HepG2 (cell line): ENCODE data around the gene PAQR6. TPM values are rescaled to one million over a fixed set of nuclear protein-coding genes. Genes with fewer than 3 reads are reported as not detected.

Experiments
- ATAC-seq: fragments of 200-7000 bp; cut with Tn5 transposase; 3 replicates; pipeline ENCODE4 v1.9.1; 2020; ENCODE audit warnings: mild to moderate bottlenecking, moderate library complexity
- BruUV-seq: library from RNA; stranded (reverse); fragments of 400-500 nt; replicated peaks from 2 replicates; lab custom pipeline; 2021; lab: Mats Ljungman, UMichigan
- CTCF ChIA-PET: fragments of 300-600 bp; formaldehyde crosslinking; extraction: SDS; loops from one replicate; lab custom pipeline; 2021; ENCODE audit warnings: low total read pairs, inconsistent platforms, low intra/inter-chr PET ratio; lab: Yijun Ruan, JAX
- POLR2A ChIA-PET: fragments of 350-600 bp; sonication (Branson Sonifier 250); formaldehyde crosslinking; loops from one replicate; lab custom pipeline; 2020; ENCODE audit warnings: antibody characterized with exemption, inconsistent platforms; lab: Yijun Ruan, JAX
- DNase-seq: peaks from one replicate; pipeline ENCODE4 v3.0.0-alpha.2; 2015; ENCODE audit warnings: low spot score
- FAIRE-seq: peaks from 3 replicates; lab custom pipeline; 2011; peaks lifted over from hg19 to GRCh38; lab: Jason Lieb, UNC
- H2AFZ ChIP-seq: one replicate; pipeline ENCODE4 v1.6.1; 2011; ENCODE audit warnings: low read length, inconsistent platforms
- H3K27ac ChIP-seq: fragments of 300-600 bp; 3 replicates; pipeline ENCODE4 v1.8.0; 2011; ENCODE audit warnings: mixed run types, mild to moderate bottlenecking, mixed read lengths, low read length, inconsistent platforms; ENCODE audit not compliant: insufficient read depth; ENCODE audit errors: extremely low read length
- H3K27me3 ChIP-seq, 2 experiments: fragments of 200-600 bp in 1 of 2; 2 replicates in 1 of 2; 3 replicates in 1 of 2; pipeline versions ENCODE4 v1.6.0 to v1.8.0; 2011; ENCODE audit warnings: low read length in 2 of 2, mild to moderate bottlenecking in 2 of 2, moderate library complexity in 2 of 2, inconsistent platforms in 1 of 2; ENCODE audit not compliant: insufficient read depth in 2 of 2, control insufficient read depth in 1 of 2
- H3K36me3 ChIP-seq, 2 experiments: fragments of 200-600 bp in 1 of 2; replicated peaks in 1 of 2; 2 replicates in 1 of 2; 3 replicates in 1 of 2; pipeline versions ENCODE4 v1.5.1 to v1.8.0; 2011; ENCODE audit warnings: low read length in 2 of 2, inconsistent platforms in 1 of 2; ENCODE audit not compliant: insufficient read depth in 2 of 2, control insufficient read depth in 1 of 2
- H3K4me1 ChIP-seq: 2 replicates; pipeline ENCODE4 v1.5.1; 2012; ENCODE audit warnings: low read length, inconsistent platforms; ENCODE audit not compliant: insufficient read depth
- H3K4me2 ChIP-seq: 2 replicates; pipeline ENCODE4 v1.6.0; 2011; ENCODE audit warnings: low read depth, low read length, inconsistent platforms
- H3K4me3 ChIP-seq, 3 experiments: fragments of 200-600 bp in 1 of 3; sonication (generic), shearing (Covaris generic) in 1 of 3; replicated peaks in 1 of 3; 2 replicates each; pipeline ENCODE4 v1.5.1; 2011 to 2016; ENCODE audit warnings: low read length in 3 of 3, inconsistent platforms in 2 of 3, low read depth in 2 of 3, mild to moderate bottlenecking in 2 of 3, control low read depth in 1 of 3, mixed read lengths in 1 of 3; ENCODE audit not compliant: insufficient read depth in 1 of 3
- H3K79me2 ChIP-seq: one replicate; pipeline ENCODE4 v1.6.1; 2011; ENCODE audit warnings: low read length, inconsistent platforms; ENCODE audit not compliant: insufficient read depth
- H3K9ac ChIP-seq: 2 replicates; pipeline ENCODE4 v1.6.0; 2011; ENCODE audit warnings: mild to moderate bottlenecking, low read depth, low read length, inconsistent platforms; ENCODE audit not compliant: insufficient read depth
- H3K9me3 ChIP-seq: 2 replicates; pipeline ENCODE4 v1.5.1; 2012; ENCODE audit warnings: mild to moderate bottlenecking, low read length
- H4K20me1 ChIP-seq: 2 replicates; pipeline ENCODE4 v1.6.0; 2011; ENCODE audit warnings: inconsistent platforms, mild to moderate bottlenecking, low read length, moderate library complexity; ENCODE audit not compliant: insufficient read depth
- TRIM24 ChIP-seq: sonication (generic); formaldehyde crosslinking; IDR thresholded peaks from 2 replicates; pipeline ENCODE4 v1.8.0; 2022; ENCODE audit warnings: mild to moderate bottlenecking, missing genetic modification reagents
- ZEB1 ChIP-seq: IDR thresholded peaks from 2 replicates; pipeline ENCODE4 v1.6.1; 2012; ENCODE audit warnings: mild to moderate bottlenecking, low read depth, inconsistent platforms; ENCODE audit not compliant: insufficient replicate concordance
- ZNF678 ChIP-seq: sonication (generic); formaldehyde crosslinking; IDR thresholded peaks from 2 replicates; pipeline ENCODE4 v1.4.0; 2020; ENCODE audit warnings: mild to moderate bottlenecking, missing genetic modification reagents
- ZSCAN21 ChIP-seq: sonication (generic); formaldehyde crosslinking; IDR thresholded peaks from 2 replicates; pipeline ENCODE4 v1.8.0; 2022; ENCODE audit warnings: mild to moderate bottlenecking, missing genetic modification reagents, moderate library complexity, borderline replicate concordance
- WGBS: methylation state at CpG from one replicate; pipeline ENCODE4 v1.1.6; 2017; ENCODE audit warnings: low lambda C conversion rate; 5-methylcytosine and 5-hydroxymethylcytosine counted together
- in situ Hi-C: cut with HindIII; loops from 2 replicates; pipeline ENCODE4 v1.10.0; 2017; ENCODE audit warnings: low pct_unique_long_range_greater_than_20kb; ENCODE audit not compliant: extremely low pct_ligation_motif_present
- intact Hi-C: fragments of 100-400 bp; cut with micrococcal nuclease; formaldehyde crosslinking; loops from one replicate; pipeline ENCODE4 v1.10.0; 2022; ENCODE audit not compliant: unreplicated experiment
- polyA plus RNA-seq, 8 experiments: library from polyadenylated mRNA; depleted of rRNA in 3 of 8; stranded (reverse) in 7 of 8; unstranded in 1 of 8; fragments of >200 nt; fragmentation: Illumina TruSeq in 4 of 8; extraction: Trizol in 4 of 8; gene quantifications; 2 replicates each; pipeline versions ENCODE4 v1.2.1 to v1.2.3, GENCODE V29; 2011 to 2016; ENCODE audit warnings: low read depth in 4 of 8, missing spikeins in 1 of 8, mixed read lengths in 1 of 8; ENCODE audit not compliant: insufficient read depth in 1 of 8
- total RNA-seq, 5 experiments: library from RNA; depleted of rRNA; stranded (reverse); fragments of >200 nt; fragmentation: Illumina TruSeq; extraction: Trizol; gene quantifications; 2 replicates each; pipeline ENCODE4 v1.2.3, GENCODE V29; 2016; ENCODE audit warnings: low read depth in 1 of 5
- TF ChIP-seq, protein P1 (sequence below): sonication (generic); formaldehyde crosslinking; IDR thresholded peaks from 2 replicates; pipeline ENCODE4 v1.5.0; 2020; ENCODE audit warnings: mild to moderate bottlenecking, missing genetic modification reagents, borderline replicate concordance

The PAQR6 gene
- total and polyA plus RNA-seq, 2 of the 13 experiments (the other 11 are each of a cell fraction or from before 2014, with no cell fraction given): 0.82 to 1.4 TPM

DNA sequence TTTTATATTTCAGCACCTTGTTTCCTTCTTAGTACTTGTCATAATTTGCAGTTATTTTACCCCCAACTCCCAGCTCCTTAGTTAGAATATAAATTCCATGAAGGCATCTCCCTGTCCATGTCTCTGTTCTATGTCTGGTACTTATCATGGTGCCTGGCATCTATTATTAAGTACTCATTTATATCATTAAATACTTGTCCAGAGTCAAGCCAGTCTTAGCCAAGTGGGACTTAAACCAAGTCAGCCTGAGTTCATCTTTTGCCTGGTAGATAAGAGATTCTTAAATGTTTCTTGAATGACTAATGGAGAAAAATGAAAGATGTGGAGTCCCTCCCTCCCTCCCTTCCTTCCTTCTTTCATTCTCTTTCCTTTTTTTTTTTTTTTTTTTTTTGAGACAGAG lies 44.5 kb downstream of the PAQR6 start:
- peaks cover 14 to 47% of the 10 kb centered on the region in 2 experiments for H3K36me3 ChIP-seq
- no peak overlapping the region for H3K27ac ChIP-seq
- no peaks in the 10 kb centered on the region for H4K20me1 ChIP-seq
- H3K4me2 ChIP-seq: no peak overlapping the region
- H3K79me2 ChIP-seq: no peaks in the 10 kb centered on the region
- H3K9ac ChIP-seq: no peak overlapping the region
- POLR2A ChIA-PET: interaction anchor here (1.5 kb wide), 1 partner anchor 10 kb away, joined by 8 read pairs; the partner anchor contains the start of gene PMF1
- intact Hi-C loops (loop anchor here (10.0 kb wide), 1 partner anchor 891 kb away; the partner anchor contains the start of gene ETV3L), in situ Hi-C loops (no loop called here)
- FAIRE-seq (no peak), DNase-seq (no peak), ATAC-seq (no peak)
- peaks cover 11% of the 10 kb centered on the region for H3K4me1 ChIP-seq
- CTCF ChIA-PET: no interaction called here
- H3K9me3 ChIP-seq: no peaks in the 10 kb centered on the region
- no peak overlapping the region for H2AFZ ChIP-seq
- no peak overlapping the region for H3K4me3 ChIP-seq
- H3K27me3 ChIP-seq: no peaks in the 10 kb centered on the region
- no TSS peak for BruUV-seq
- TF ChIP-seq ZEB1 (no peak), ZNF678 (CRISPR knock-in tag) (no peak), ZSCAN21 (CRISPR knock-in tag) (no peak), TRIM24 (CRISPR knock-in tag) (no peak)

DNA sequence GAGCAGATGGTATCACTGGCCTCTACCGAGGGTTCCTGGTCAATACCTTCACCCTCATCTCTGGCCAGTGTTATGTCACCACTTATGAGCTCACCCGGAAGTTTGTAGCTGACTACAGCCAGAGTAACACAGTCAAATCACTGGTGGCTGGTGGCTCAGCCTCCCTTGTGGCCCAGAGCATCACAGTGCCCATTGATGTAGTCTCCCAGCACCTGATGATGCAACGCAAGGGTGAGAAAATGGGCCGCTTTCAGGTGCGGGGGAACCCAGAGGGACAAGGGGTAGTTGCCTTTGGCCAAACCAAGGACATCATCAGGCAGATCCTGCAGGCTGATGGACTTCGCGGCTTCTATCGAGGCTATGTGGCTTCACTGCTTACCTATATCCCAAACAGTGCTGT lies 47.8 kb downstream of the PAQR6 start:
- WGBS: 100% methylated on average over 8 of the region's 8 CpGs
- ATAC-seq (no peak), DNase-seq (no peak), FAIRE-seq (no peak)
- Histone ChIP-seq H2AFZ (no peak overlapping the region), H3K27me3 (no peaks in the 10 kb centered on the region), H3K9me3 (no peaks in the 10 kb centered on the region), H3K4me2 (no peak overlapping the region), H3K9ac (no peak overlapping the region), H3K27ac (no peak overlapping the region), H3K36me3 (peaks cover 15 to 33% of the 10 kb centered on the region in 2 experiments), H4K20me1 (no peaks in the 10 kb centered on the region), H3K4me1 (peaks cover 42% of the 10 kb centered on the region)
- ChIA-PET CTCF (no interaction called here), POLR2A (interaction anchor here (1.4 kb wide), 1 partner anchor 13 kb away, joined by 7 read pairs; the partner anchor contains the start of gene PMF1)
- intact Hi-C loops (loop anchor here (2.0 to 10.0 kb wide), 2 partner anchors 25 to 895 kb away; partner anchors contain the start of gene ETV3L), in situ Hi-C loops (no loop called here)
- BruUV-seq: no TSS peak
- TF ChIP-seq, protein P1, sequence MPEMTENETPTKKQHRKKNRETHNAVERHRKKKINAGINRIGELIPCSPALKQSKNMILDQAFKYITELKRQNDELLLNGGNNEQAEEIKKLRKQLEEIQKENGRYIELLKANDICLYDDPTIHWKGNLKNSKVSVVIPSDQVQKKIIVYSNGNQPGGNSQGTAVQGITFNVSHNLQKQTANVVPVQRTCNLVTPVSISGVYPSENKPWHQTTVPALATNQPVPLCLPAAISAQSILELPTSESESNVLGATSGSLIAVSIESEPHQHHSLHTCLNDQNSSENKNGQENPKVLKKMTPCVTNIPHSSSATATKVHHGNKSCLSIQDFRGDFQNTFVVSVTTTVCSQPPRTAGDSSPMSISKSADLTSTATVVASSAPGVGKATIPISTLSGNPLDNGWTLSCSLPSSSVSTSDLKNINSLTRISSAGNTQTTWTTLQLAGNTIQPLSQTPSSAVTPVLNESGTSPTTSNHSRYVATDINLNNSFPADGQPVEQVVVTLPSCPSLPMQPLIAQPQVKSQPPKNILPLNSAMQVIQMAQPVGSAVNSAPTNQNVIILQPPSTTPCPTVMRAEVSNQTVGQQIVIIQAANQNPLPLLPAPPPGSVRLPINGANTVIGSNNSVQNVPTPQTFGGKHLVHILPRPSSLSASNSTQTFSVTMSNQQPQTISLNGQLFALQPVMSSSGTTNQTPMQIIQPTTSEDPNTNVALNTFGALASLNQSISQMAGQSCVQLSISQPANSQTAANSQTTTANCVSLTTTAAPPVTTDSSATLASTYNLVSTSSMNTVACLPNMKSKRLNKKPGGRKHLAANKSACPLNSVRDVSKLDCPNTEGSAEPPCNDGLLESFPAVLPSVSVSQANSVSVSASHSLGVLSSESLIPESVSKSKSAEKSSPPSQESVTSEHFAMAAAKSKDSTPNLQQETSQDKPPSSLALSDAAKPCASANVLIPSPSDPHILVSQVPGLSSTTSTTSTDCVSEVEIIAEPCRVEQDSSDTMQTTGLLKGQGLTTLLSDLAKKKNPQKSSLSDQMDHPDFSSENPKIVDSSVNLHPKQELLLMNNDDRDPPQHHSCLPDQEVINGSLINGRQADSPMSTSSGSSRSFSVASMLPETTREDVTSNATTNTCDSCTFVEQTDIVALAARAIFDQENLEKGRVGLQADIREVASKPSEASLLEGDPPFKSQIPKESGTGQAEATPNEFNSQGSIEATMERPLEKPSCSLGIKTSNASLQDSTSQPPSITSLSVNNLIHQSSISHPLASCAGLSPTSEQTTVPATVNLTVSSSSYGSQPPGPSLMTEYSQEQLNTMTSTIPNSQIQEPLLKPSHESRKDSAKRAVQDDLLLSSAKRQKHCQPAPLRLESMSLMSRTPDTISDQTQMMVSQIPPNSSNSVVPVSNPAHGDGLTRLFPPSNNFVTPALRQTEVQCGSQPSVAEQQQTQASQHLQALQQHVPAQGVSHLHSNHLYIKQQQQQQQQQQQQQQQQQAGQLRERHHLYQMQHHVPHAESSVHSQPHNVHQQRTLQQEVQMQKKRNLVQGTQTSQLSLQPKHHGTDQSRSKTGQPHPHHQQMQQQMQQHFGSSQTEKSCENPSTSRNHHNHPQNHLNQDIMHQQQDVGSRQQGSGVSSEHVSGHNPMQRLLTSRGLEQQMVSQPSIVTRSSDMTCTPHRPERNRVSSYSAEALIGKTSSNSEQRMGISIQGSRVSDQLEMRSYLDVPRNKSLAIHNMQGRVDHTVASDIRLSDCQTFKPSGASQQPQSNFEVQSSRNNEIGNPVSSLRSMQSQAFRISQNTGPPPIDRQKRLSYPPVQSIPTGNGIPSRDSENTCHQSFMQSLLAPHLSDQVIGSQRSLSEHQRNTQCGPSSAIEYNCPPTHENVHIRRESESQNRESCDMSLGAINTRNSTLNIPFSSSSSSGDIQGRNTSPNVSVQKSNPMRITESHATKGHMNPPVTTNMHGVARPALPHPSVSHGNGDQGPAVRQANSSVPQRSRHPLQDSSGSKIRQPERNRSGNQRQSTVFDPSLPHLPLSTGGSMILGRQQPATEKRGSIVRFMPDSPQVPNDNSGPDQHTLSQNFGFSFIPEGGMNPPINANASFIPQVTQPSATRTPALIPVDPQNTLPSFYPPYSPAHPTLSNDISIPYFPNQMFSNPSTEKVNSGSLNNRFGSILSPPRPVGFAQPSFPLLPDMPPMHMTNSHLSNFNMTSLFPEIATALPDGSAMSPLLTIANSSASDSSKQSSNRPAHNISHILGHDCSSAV (CRISPR knock-in tag): no peak
- TF ChIP-seq ZNF678 (CRISPR knock-in tag): no peak
- TF ChIP-seq, all 625 proteins: peak for 0
- Histone ChIP-seq H3K4me3 (no peak overlapping the region), H3K79me2 (peaks cover 25% of the 10 kb centered on the region)
